ENCODE measurements around the gene PABPC4L. TPM values are rescaled to one million over a fixed set of nuclear protein-coding genes. Genes with fewer than 3 reads are reported as not detected.

Gene PABPC4L
- total RNA-seq, 1 donor from 2014 or later, result not detected

DNA sequence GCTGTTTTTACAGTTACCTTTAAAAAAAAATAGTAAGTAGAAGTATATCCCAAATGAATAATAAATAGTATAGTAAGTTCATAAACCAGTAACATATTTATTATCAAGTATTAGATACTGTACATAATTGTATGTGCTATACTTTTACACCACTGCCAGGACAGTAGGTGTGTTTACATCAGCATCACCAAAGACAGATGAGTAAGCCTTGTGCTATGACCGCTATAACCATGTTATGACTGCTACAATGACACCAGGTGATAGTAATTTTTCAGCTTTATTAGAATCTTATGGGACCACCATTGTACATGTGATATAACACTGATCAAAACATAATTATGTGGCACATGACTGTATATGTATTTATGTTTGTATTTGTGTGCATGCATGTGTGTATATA is 27.3 kb downstream of the PABPC4L start:
- Mint-ChIP-seq H3K4me1 (ENCODE audit: low read depth) (no peaks in the 10 kb centered on the region), H3K36me3 (ENCODE audit: low read depth) (no peaks in the 10 kb centered on the region), H3K9me3 (peaks cover 7% of the 10 kb centered on the region), H3K27me3 (ENCODE audit: insufficient read depth) (no peaks in the 10 kb centered on the region), H3K27ac (no peak overlapping the region), H3K4me3 (no peak overlapping the region)
- intact Hi-C loops (cut with micrococcal nuclease), result no loop called here
- no peak for DNase-seq (ENCODE audit: low spot score)

DNA sequence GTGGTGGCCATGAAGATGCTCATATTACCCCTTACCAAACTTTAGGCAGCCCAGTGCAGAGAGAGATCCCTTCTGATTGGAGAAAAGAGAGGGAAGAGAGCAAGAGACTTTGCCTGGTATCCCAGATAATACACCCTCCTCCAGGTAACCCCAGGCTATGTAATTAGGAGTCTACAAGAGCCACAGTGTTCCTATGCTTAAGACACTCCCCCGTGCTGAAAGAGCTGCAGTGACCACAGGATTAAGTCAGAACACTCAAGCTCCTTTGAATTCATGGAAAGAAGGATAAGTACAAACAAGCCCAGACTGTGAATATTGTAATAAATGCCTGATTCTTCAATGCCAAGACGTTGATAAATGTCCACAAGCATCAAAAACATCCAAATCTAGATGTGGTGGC is 41.4 kb downstream of the PABPC4L start:
- Mint-ChIP-seq H3K27ac (no peak overlapping the region), H3K4me3 (no peak overlapping the region), H3K27me3 (ENCODE audit: insufficient read depth) (no peaks in the 10 kb centered on the region), H3K4me1 (ENCODE audit: low read depth) (no peaks in the 10 kb centered on the region), H3K36me3 (ENCODE audit: low read depth) (no peaks in the 10 kb centered on the region), H3K9me3 (no peaks in the 10 kb centered on the region)
- DNase-seq (ENCODE audit: low spot score), result no peak
- intact Hi-C loops (cut with micrococcal nuclease), result no loop called here

- Mint-ChIP-seq H3K36me3 (ENCODE audit: low read depth) (no peaks in the 10 kb centered on the region), H3K4me3 (no peak overlapping the region), H3K4me1 (ENCODE audit: low read depth) (no peaks in the 10 kb centered on the region), H3K27me3 (ENCODE audit: insufficient read depth) (no peaks in the 10 kb centered on the region), H3K9me3 (no peaks in the 10 kb centered on the region), H3K27ac (no peak overlapping the region)
- DNase-seq (ENCODE audit: low spot score), result no peak
- intact Hi-C loops (cut with micrococcal nuclease), result no loop called here
Observed at GRCh38 chr4:134154097-134154496, 47.5 kb downstream of the PABPC4L start.

- DNase-seq (ENCODE audit: low spot score), result no peak
- H3K27ac Mint-ChIP-seq, result no peak overlapping the region
- H3K4me1 Mint-ChIP-seq (ENCODE audit: low read depth), result no peaks in the 10 kb centered on the region
- H3K36me3 Mint-ChIP-seq (ENCODE audit: low read depth), result no peaks in the 10 kb centered on the region
- no peak overlapping the region for H3K4me3 Mint-ChIP-seq
- H3K27me3 Mint-ChIP-seq (ENCODE audit: insufficient read depth), result no peaks in the 10 kb centered on the region
- intact Hi-C loops (cut with micrococcal nuclease), result no loop called here
- no peaks in the 10 kb centered on the region for H3K9me3 Mint-ChIP-seq
Observed at GRCh38 chr4:134147941-134148340, 53.6 kb downstream of the PABPC4L start.
